Right ventricle myocardium inferior (tissue), 1 donor: ENCODE results near the gene OBSCN. TPM values are rescaled to one million over a fixed set of nuclear protein-coding genes. Genes with fewer than 3 reads are reported as not detected.

Experiments
- ATAC-seq: fragments of 200-7000 bp; cut with Tn5 transposase; one replicate; pipeline ENCODE4 v1.9.1; 2020; ENCODE audit warnings: mild to moderate bottlenecking, moderate library complexity
- DNase-seq: peaks from one replicate; pipeline ENCODE4 v3.0.0; 2021; ENCODE audit errors: missing footprints
- intact Hi-C: fragments of 100-400 bp; cut with DNase I; formaldehyde crosslinking; loops from one replicate; pipeline ENCODE4 v1.11.0; 2022
- total RNA-seq: library from RNA; stranded (reverse); fragmentation: NEBNext Ultra II Directional; extraction: Animal tissue kit (Norgen Biotek cat#: 25700); gene quantifications from one replicate; pipeline ENCODE4 v1.2.1, GENCODE V29; 2021
- donor health status: DM: no; HTN: yes; CAD: no; lungs with severe emphysema.

The OBSCN gene
- total RNA-seq, 1 donor from 2014 or later: 275 TPM

GRCh38 chr1:228317891-228318810 is 110.3 kb downstream of the OBSCN start:
- DNase-seq (no peak), ATAC-seq (no peak)
- intact Hi-C loops: no loop called here

- ATAC-seq (no peak), DNase-seq (no peak)
- intact Hi-C loops: no loop called here
Observed at GRCh38 chr1:228318823-228319241, 111.0 kb downstream of the OBSCN start.

GRCh38 chr1:228319352-228320088 is 111.7 kb downstream of the OBSCN start:
- intact Hi-C loops: no loop called here
- no peak for ATAC-seq
- no peak for DNase-seq

- ATAC-seq (no peak), DNase-seq (no peak)
- intact Hi-C loops: no loop called here
Observed at GRCh38 chr1:228320394-228320793, 112.5 kb downstream of the OBSCN start.

- intact Hi-C loops: no loop called here
- ATAC-seq (no peak), DNase-seq (peak; percentile 65)
Observed at GRCh38 chr1:228321435-228321834, 113.6 kb downstream of the OBSCN start.

GRCh38 chr1:228321895-228322294 is 114.1 kb downstream of the OBSCN start:
- DNase-seq (no peak), ATAC-seq (peak; percentile 9)
- intact Hi-C loops: no loop called here

- ATAC-seq: peak; percentile 6
Observed at GRCh38 chr1:228323401-228323800, 115.6 kb downstream of the OBSCN start.

GRCh38 chr1:228325267-228325666 is 117.4 kb downstream of the OBSCN start:
- DNase-seq (no peak), ATAC-seq (no peak)
- intact Hi-C loops: no loop called here

More at GRCh38 chr1:228323401-228323800, 115.6 kb downstream of the OBSCN start:
- intact Hi-C loops: no loop called here
- no peak for DNase-seq

- intact Hi-C loops: no loop called here
- DNase-seq: no peak
- no peak for ATAC-seq
Observed at GRCh38 chr1:228329887-228330286, 122.0 kb downstream of the OBSCN start.

- ATAC-seq (no peak), DNase-seq (no peak)
Observed at GRCh38 chr1:228332797-228333738, 125.2 kb downstream of the OBSCN start.

GRCh38 chr1:228333739-228334115 is 125.9 kb downstream of the OBSCN start:
- DNase-seq (no peak), ATAC-seq (no peak)
- intact Hi-C loops: no loop called here

More at GRCh38 chr1:228332797-228333738, 125.2 kb downstream of the OBSCN start:
- intact Hi-C loops: no loop called here

GRCh38 chr1:228334226-228334935 is 126.5 kb downstream of the OBSCN start:
- intact Hi-C loops: no loop called here
- ATAC-seq (peak; percentile 8), DNase-seq (no peak)

GRCh38 chr1:228334954-228335353 is 127.1 kb downstream of the OBSCN start:
- ATAC-seq: no peak
- no peak for DNase-seq
- intact Hi-C loops: no loop called here

GRCh38 chr1:228335406-228336307 is 127.8 kb downstream of the OBSCN start:
- ATAC-seq: no peak
- DNase-seq: no peak
- intact Hi-C loops: no loop called here

- no peak for ATAC-seq
- DNase-seq: peak; percentile 53
Observed at GRCh38 chr1:228336308-228337030, 128.6 kb downstream of the OBSCN start.

GRCh38 chr1:228337031-228337564 is 129.3 kb downstream of the OBSCN start:
- intact Hi-C loops: no loop called here
- DNase-seq (peak; percentile 42), ATAC-seq (no peak)

More at GRCh38 chr1:228336308-228337030, 128.6 kb downstream of the OBSCN start:
- intact Hi-C loops: no loop called here
